Fibroblast of lung (primary cell): ENCODE measurements around the gene CHD6. TPM values are rescaled to one million over a fixed set of nuclear protein-coding genes. Genes with fewer than 3 reads are reported as not detected.

Experiments
- DNase-seq, 2 donors: peaks; one replicate each; pipeline versions ENCODE4 v3.0.0 to v3.0.0-alpha.2; 2010; ENCODE audit warnings: low read depth in 2 of 2
- H2AFZ ChIP-seq: 2 replicates; pipeline ENCODE4 v1.5.1; 2012; ENCODE audit warnings: low read length, control low read depth, inconsistent platforms
- H3K27ac ChIP-seq: 2 replicates; pipeline ENCODE4 v1.5.1; 2011; ENCODE audit warnings: low read length, control low read depth; ENCODE audit not compliant: insufficient read depth
- H3K27me3 ChIP-seq: 2 replicates; pipeline ENCODE4 v1.5.1; 2011; ENCODE audit warnings: mild to moderate bottlenecking, low read length; ENCODE audit not compliant: control insufficient read depth, insufficient read depth
- H3K36me3 ChIP-seq: 2 replicates; pipeline ENCODE4 v1.5.1; 2011; ENCODE audit warnings: low read length; ENCODE audit not compliant: control insufficient read depth, insufficient read depth
- H3K4me1 ChIP-seq: 2 replicates; pipeline ENCODE4 v1.5.1; 2011; ENCODE audit warnings: low read length; ENCODE audit not compliant: control insufficient read depth, insufficient read depth; ENCODE audit errors: extremely low read depth
- H3K4me2 ChIP-seq: 2 replicates; pipeline ENCODE4 v1.5.1; 2011; ENCODE audit warnings: low read length, control low read depth; ENCODE audit not compliant: insufficient read depth; ENCODE audit errors: extremely low read depth
- H3K4me3 ChIP-seq, 4 experiments: fragments of 200-600 bp in 1 of 4; sonication (generic) in 1 of 4; replicated peaks in 1 of 4; 2 replicates each; pipeline ENCODE4 v1.5.1; 2011 to 2016; ENCODE audit warnings: low read length in 4 of 4, low read depth in 3 of 4, mild to moderate bottlenecking in 3 of 4, control low read depth in 2 of 4, inconsistent platforms in 1 of 4, mixed read lengths in 1 of 4; ENCODE audit not compliant: insufficient read depth in 1 of 4; ENCODE audit errors: control extremely low read depth in 1 of 4
- H3K79me2 ChIP-seq: 2 replicates; pipeline ENCODE4 v1.5.1; 2012; ENCODE audit warnings: mild to moderate bottlenecking, low read length, inconsistent platforms; ENCODE audit not compliant: control insufficient read depth, insufficient read depth
- H3K9ac ChIP-seq: 2 replicates; pipeline ENCODE4 v1.5.1; 2011; ENCODE audit warnings: mild to moderate bottlenecking, low read length, control low read depth; ENCODE audit not compliant: insufficient read depth
- H3K9me3 ChIP-seq: 2 replicates; pipeline ENCODE4 v1.5.1; 2012; ENCODE audit warnings: low read depth, low read length; ENCODE audit not compliant: control insufficient read depth, insufficient read depth
- H4K20me1 ChIP-seq: 2 replicates; pipeline ENCODE4 v1.5.1; 2011; ENCODE audit warnings: low read length; ENCODE audit not compliant: control insufficient read depth, insufficient read depth; ENCODE audit errors: extremely low read depth
- EZH2 ChIP-seq: IDR thresholded peaks from 2 replicates; pipeline ENCODE4 v1.5.1; 2012; ENCODE audit warnings: low read length, control low read depth, mild to moderate bottlenecking; ENCODE audit errors: missing control alignments
- polyA plus RNA-seq, 2 donors: library from polyadenylated mRNA; depleted of rRNA in 1 of 2; stranded (reverse) in 1 of 2; unstranded in 1 of 2; fragments of >200 nt; gene quantifications; 2 replicates each; pipeline ENCODE4 v1.2.1, GENCODE V29; 2011 to 2012; ENCODE audit warnings: missing spikeins in 1 of 2
- total RNA-seq: library from RNA; depleted of rRNA; stranded (reverse); fragments of >200 nt; gene quantifications from 2 replicates; pipeline ENCODE4 v1.2.1, GENCODE V29; 2014
- TF ChIP-seq, protein P1 (sequence below), 2 donors: IDR thresholded peaks in 1 of 2; conservative IDR thresholded peaks in 1 of 2; 1 replicate in 1 of 2; 2 replicates in 1 of 2; pipeline ENCODE4 v1.5.1; 2011 to 2012; ENCODE audit warnings: low read length in 2 of 2, control low read depth in 1 of 2, inconsistent platforms in 1 of 2, low read depth in 1 of 2, mild to moderate bottlenecking in 1 of 2

CHD6 gene
- total and polyA plus RNA-seq, 2 donors (not counting 1 experiment from before 2014, with no cell fraction given) = 13.4 to 25.9 TPM

DNA sequence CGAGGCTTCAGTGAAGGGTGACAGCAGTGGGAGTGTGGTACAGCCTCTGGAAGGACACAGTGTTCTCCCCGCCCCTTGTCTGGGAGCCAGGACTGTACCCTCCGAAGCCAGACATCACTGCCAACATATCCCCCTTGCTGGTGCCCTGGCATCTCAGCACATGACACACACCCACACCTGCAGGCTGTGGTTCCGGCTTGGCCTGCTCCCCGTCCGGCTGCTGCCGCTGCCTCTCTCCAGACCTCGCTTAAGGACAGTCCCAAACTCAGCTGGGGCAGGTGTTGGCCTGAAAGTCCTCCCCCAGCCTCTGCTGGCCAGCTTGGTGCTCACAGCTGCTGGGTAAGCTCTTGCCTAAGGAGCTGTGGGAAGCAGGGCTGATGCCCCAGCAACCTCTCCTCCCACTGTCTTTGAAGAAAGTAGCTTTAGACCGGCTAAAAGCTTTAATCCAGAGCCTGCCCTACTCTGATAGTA lies 258.6 kb downstream of the CHD6 start:
- Histone ChIP-seq H3K27me3 (peaks cover 4% of the 10 kb centered on the region), H3K4me3 (no peak overlapping the region)

DNA sequence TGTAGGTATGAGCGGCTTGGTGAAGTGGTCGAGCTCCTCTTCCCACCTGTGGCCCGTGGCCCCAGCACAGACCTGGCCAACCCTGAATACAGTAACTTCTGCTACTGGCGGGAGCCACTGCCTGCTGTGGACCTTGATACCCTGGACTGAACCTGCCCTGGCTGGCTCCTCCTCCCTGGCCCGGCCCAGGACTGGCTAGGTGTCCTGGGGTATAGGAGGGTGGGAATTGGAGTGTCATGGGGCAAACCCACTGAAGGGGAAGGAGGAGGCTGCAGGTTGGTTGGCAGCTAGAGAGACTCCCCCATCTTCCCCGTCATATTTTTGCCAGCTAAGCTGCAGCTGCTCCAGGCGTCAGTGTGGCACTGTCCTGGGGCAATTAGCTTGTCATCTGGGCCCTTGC lies 259.5 kb downstream of the CHD6 start:
- TF ChIP-seq, protein P1, sequence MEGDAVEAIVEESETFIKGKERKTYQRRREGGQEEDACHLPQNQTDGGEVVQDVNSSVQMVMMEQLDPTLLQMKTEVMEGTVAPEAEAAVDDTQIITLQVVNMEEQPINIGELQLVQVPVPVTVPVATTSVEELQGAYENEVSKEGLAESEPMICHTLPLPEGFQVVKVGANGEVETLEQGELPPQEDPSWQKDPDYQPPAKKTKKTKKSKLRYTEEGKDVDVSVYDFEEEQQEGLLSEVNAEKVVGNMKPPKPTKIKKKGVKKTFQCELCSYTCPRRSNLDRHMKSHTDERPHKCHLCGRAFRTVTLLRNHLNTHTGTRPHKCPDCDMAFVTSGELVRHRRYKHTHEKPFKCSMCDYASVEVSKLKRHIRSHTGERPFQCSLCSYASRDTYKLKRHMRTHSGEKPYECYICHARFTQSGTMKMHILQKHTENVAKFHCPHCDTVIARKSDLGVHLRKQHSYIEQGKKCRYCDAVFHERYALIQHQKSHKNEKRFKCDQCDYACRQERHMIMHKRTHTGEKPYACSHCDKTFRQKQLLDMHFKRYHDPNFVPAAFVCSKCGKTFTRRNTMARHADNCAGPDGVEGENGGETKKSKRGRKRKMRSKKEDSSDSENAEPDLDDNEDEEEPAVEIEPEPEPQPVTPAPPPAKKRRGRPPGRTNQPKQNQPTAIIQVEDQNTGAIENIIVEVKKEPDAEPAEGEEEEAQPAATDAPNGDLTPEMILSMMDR (conservative IDR thresholded peaks at IDR 0.05 in 1 of 2, IDR thresholded peaks at IDR 0.05 in 1 of 2; ENCODE audit: low read depth in 1 of 2, low read length in 2 of 2) = no peak
- TF ChIP-seq EZH2 = no peak
- Histone ChIP-seq H3K9me3 (no peaks in the 10 kb centered on the region), H3K4me2 (no peak overlapping the region), H3K4me1 (no peaks in the 10 kb centered on the region), H3K4me3 (no peak overlapping the region), H3K9ac (no peak overlapping the region), H3K27ac (no peak overlapping the region), H3K36me3 (no peaks in the 10 kb centered on the region), H3K79me2 (no peaks in the 10 kb centered on the region), H4K20me1 (no peaks in the 10 kb centered on the region), H2AFZ (no peak overlapping the region), H3K27me3 (no peaks in the 10 kb centered on the region)
- no peak for DNase-seq

More for the DNA sequence above, 258.6 kb downstream of the CHD6 start:
- no peaks in the 10 kb centered on the region for H3K4me1 ChIP-seq
- no peak overlapping the region for H3K9ac ChIP-seq
- no peak overlapping the region for H3K27ac ChIP-seq
- H3K79me2 ChIP-seq = no peaks in the 10 kb centered on the region
- no peaks in the 10 kb centered on the region for H3K36me3 ChIP-seq
- no peak for DNase-seq
- H3K4me2 ChIP-seq = no peak overlapping the region
- H2AFZ ChIP-seq = no peak overlapping the region
- no peaks in the 10 kb centered on the region for H3K9me3 ChIP-seq
- TF ChIP-seq, protein P1 (conservative IDR thresholded peaks at IDR 0.05 in 1 of 2, IDR thresholded peaks at IDR 0.05 in 1 of 2; ENCODE audit: low read depth in 1 of 2, low read length in 2 of 2) = no peak
- TF ChIP-seq EZH2 = no peak
- no peaks in the 10 kb centered on the region for H4K20me1 ChIP-seq

DNA sequence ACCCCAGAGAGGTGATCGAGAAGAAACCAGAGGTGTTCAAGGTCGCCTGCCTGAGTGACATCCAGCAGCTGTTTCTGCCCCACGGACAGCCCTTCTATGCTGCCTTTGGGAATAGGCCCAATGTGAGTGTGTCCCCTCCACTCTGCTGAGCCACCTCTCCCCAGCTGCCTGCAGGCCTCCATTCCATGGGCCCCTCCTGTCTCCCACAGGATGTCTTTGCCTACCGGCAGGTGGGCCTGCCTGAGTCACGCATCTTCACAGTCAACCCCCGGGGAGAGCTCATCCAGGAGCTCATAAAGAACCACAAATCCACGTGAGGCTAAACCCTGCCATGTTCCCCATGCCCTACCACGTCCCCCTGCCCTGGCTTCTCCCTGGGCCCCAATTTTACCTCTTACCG lies 259.9 kb downstream of the CHD6 start:
- H3K9ac ChIP-seq = no peak overlapping the region

More for the DNA sequence above, 259.9 kb downstream of the CHD6 start:
- no peaks in the 10 kb centered on the region for H3K4me1 ChIP-seq
- no peaks in the 10 kb centered on the region for H3K27me3 ChIP-seq
- H4K20me1 ChIP-seq = no peaks in the 10 kb centered on the region
- H3K9me3 ChIP-seq = no peaks in the 10 kb centered on the region
- H2AFZ ChIP-seq = no peak overlapping the region
- H3K4me3 ChIP-seq = no peak overlapping the region
- no peak overlapping the region for H3K27ac ChIP-seq
- H3K36me3 ChIP-seq = no peaks in the 10 kb centered on the region
- H3K4me2 ChIP-seq = no peak overlapping the region
- DNase-seq = no peak
- no peak for TF ChIP-seq EZH2
- TF ChIP-seq, protein P1 (conservative IDR thresholded peaks at IDR 0.05 in 1 of 2, IDR thresholded peaks at IDR 0.05 in 1 of 2; ENCODE audit: low read depth in 1 of 2, low read length in 2 of 2) = no peak
- no peaks in the 10 kb centered on the region for H3K79me2 ChIP-seq
